Kasumi-1 (cell line): Measurements from ENCODE around the gene MYL6B.
"Not testable (repeated sequence)": the region's sequence is repeated elsewhere in the genome, so short reads cannot be mapped to it uniquely, and the experiment has no call there.

Experiments used
- DNase-seq, 2 experiments: peaks; one replicate each; lab custom pipeline; 2025; lab: John Stamatoyannopoulos, UW

MYL6B gene

DNA sequence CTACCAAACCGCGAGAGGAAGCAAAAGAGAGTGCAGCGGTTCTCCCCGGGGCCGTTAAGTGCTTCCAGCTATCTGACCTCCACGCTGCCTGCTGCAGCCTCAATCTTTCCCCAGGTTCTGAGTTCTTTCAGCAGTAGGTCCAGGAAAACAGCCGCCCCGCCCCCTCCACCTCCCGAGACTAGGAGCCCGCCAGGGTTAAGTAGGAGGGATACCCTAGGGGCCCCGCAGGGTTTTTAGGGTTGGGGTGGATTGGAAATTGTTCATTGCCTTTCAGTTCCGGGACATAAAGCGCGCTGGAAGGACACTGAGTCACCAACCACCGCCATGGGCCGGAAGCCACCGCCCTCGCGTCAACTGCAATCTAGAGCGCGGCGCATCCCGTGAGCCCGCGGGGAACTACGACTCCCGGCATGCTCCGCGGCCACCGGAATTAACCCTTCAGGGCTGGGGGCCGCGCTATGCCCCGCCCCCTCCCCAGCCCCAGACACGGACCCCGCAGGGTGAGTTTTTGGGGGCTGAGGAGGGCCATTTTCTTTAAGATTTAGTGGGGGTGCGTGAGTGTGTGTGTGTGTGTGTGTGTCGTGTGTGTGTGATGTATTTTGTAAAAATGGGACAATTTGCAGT is at the start of gene MYL6B:
Gene MYL6B, plus strand, starts transcription at position 456 of the 624 bp plus-strand sequence. CDS start 1,332 bp downstream, outside the sequence.
- DNase-seq: peak; percentile 88 to 94

DNA sequence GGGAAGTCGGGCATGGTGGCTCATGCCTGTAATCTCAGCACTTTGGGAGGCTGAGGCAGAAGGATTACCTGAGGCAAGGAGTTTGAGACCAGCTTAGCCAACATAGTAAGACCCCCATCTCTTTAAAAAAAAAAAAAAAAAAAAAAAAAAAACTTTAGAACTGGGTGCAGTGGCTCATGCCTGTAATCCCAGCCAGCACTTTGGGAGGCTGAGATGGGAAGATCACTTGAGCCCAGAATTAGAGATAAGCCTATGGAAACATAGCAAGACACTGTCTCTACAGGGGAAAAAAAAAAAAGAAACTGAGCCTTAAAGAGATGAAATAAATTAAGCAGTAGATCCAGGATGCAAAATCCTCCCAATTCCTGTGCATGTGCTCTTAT is 49.7 kb upstream of the MYL6B start:
- DNase-seq: no peak

DNA sequence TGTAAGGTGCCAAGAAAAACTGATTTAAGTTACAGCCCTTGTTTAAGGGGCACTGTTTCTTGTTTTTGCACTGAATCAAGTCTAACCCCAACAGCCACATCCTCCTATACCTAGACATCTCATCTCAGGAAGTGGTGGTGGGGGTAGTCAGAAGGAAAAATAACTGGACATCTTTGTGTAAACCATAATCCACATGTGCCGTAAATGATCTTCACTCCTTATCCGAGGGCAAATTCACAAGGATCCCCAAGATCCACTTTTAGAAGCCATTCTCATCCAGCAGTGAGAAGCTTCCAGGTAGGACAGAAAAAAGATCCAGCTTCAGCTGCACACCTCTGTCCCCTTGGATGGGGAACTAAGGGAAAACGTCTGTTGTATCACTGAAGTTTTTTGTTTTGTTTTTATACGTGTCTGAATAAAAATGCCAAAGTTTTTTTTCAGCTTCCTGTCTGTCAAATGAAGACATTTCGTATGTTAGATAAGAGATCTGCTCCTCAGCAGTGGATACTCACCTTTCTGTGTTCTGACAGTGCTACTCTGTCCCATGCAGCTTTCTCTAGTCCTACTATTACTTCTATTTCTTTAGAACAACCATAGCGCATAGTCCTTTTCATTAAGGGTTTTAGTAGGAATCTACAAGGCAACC is 49.2 kb upstream of the MYL6B start:
- DNase-seq: no peak

DNA sequence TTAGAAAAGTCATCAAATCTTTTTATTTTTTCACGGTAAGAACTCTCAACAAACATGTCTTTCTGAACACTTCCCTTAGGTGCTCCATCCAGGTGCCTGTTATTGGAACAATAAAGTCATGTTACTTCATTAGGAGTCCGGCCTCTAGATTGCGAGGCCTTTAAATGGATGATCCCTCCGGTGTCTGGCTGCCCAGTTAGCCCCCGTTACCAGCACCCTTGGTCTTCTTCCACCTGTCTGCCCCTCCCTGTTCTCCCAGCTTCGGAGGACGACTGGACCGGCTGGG is 48.6 kb upstream of the MYL6B start:
- no peak for DNase-seq

DNA sequence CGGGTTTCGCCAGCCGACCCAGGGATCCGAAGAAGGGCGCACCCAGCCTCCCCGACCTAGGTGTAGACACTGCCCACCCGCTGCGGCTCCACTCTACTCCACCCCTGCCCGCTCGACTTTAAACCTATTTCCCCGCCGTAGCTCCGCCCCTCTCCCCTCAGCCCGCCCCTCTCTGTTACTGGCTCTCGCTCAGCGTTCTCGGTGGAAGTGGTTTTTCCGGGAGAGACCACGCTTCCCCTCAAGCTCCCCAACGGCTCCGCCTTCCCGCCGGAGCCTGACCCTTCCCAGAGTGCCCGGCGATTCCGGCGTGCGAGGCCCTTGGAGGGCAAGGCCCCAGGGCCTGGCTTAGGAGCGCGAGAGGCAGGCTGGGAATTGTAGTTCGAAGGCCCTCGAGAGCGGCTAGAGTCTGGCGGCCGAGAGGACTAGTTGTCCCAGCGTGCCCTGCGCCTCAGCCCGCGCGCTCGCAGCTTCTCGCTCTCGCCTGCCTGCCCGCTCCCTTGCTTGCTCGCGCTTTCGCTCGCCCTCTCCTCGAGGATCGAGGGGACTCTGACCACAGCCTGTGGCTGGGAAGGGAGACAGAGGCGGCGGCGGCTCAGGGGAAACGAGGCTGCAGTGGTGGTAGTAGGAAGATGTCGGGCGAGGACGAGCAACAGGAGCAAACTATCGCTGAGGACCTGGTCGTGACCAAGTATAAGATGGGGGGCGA is 48.1 kb upstream of the MYL6B start, which contains the start of gene PA2G4:
Gene PA2G4, plus strand, starts transcription at position 451 of the 706 bp plus-strand sequence. Its CDS starts 179 bp downstream, at position 630.
- DNase-seq: peak; percentile 98 to 100

DNA sequence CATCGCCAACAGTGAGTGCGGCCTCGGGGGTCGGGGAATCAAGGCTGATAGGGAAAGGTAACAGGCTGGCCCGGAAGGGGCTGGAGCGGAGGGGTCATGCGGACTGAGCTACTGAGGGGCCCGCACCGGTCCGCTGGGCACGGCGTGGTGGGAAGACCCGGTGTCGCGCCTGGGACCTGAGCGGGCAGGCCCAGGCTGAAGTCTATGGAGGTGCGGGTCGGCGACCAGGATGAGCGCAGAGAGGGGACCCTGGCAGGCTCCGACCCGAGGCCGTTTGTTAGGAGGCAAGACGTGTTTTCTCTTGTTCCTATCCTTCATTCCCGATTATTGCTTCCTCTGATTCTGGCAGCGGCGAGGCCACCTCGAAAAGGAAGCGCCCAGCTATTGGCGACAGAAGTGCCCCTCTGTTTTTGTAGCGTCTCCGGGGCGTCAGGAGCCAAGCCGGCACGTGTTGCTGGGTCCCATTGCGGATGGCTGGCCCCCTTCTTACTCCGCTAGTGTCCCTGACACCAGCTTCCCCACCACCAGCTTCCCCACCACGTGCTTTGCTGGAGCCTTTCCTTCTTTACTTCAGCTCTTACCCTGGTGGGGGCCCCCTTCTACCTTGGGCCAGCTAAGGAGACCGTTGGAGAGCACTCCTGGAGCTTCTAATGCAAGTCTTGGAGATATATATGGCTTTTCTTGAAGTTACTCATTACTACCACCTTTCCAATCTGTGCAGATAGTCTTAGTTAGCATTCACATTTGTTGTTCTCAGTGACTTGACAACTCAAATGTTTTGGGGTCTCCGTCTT is 47.4 kb upstream of the MYL6B start:
- peak; percentile 22 to 52 for DNase-seq

DNA sequence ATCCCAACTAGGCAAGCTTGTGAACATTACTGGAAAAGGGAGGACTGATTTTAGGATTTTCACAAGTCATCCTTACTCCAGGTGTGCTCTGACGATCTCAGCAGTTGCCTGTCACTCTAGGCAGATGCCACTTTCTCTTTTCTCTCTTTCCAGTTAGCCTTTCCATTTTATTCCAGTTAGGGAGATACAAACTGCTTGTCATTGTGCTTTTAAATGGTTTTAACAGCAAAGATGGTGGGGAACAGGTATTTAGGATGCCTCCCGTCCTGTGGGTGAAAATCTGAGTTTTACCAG is 46.8 kb upstream of the MYL6B start:
- DNase-seq: no peak

DNA sequence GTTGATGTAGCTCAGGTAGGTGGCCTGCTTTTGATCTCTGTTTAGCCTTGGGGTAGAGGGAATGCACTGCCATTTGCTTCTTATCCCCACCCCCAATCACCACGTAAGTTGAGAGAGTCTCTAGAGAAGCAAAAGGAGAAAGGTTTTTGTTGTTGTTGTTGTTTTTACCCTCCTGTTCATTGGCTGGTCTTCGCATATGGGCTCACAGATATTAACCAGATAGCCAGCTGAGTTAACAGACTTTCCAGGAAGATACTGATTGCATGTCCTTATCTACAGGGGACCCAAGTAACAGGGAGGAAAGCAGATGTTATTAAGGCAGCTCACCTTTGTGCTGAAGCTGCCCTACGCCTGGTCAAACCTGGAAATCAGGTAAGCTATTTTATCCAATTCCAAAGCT is 45.1 kb upstream of the MYL6B start:
- no peak for DNase-seq

DNA sequence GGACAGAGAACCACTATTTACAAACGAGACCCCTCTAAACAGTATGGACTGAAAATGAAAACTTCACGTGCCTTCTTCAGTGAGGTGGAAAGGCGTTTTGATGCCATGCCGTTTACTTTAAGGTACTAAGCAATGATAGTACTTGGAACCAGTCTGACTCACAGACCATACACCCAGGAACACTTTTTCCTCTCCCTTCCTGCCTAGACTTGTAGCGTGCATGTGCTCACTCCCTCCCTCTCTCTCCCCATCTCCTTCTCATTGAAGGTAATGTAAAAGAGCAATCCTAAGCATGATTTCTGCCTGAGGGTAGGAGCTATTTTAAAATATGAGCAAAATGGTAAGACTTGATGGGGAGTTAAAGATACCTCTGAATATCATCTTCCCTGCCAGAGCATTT is 41.8 kb upstream of the MYL6B start:
- no peak for DNase-seq

DNA sequence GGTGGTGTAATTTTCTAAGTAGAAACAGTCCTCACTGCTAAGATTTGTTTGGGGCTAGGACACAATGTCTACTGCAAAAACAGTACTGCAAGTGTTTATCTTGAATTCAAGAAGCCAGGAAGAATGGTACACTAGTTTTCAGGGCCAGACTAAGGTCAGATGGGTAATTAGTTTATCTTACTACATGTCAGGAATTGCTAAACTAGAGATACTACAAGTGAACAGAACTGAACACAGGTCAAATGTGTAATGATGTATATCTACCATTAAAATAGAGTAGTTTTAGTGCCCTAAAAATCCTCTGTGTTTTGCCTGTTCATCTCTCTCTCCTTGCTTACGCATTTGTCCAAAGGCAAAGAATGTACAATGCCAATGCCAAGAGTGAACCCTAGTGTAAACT is 38.3 kb upstream of the MYL6B start:
- no peak for DNase-seq

DNA sequence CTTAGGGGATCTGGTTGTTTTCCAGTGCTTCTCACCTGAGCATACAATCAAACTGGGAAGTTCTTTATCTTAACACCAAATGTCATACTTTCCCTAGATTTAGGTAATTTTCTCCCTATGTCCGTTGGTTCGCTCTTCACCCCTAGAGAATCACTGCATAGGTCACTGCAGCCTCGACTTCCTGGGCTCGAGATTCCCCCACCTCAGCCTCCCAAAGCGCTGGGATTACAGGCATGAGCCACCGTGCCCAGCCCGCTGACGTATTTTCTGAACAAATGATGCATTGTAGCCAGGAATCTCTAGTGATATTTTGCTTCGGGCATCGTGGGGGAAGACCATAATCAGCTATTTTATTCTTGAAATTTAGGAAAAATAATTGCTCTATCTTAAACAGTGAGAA is 37.1 kb upstream of the MYL6B start:
- DNase-seq: no peak

DNA sequence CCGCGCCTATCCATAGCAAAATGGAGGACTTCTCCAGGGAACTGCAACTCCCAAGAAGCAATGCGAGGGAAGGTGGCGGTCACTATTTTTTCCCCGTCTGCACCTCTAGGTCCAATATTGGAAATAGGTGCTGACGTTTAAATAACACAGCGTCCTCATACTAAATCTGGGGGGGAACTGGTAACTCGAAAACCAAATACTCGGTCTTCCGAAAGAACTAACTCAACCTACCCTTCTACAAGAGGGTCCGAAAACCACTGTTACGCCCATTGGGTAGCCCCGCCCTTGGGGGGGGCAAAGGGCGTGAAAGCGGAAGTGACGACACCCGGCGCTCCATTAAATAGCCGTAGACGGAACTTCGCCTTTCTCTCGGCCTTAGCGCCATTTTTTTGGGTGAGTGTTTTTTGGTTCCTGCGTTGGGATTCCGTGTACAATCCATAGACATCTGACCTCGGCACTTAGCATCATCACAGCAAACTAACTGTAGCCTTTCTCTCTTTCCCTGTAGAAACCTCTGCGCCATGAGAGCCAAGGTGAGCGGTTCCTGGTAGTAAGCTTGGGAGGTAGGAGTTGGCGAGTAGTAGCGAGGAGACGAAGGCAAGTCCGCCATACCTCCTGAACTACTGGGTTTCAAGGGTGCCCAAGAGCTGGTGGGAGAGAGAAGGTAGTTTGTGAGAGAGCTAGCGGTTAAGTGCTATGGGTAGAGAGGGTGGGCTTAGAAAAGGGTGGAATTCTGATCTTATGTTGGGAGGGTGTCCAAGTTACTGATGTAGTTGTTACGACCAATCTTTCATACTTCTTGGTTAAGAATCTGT is 35.9 kb upstream of the MYL6B start, which contains the start of gene RPL41:
Gene RPL41, plus strand, starts transcription at position 367 of the 815 bp plus-strand sequence.
- peak; percentile 94 to 96 for DNase-seq

DNA sequence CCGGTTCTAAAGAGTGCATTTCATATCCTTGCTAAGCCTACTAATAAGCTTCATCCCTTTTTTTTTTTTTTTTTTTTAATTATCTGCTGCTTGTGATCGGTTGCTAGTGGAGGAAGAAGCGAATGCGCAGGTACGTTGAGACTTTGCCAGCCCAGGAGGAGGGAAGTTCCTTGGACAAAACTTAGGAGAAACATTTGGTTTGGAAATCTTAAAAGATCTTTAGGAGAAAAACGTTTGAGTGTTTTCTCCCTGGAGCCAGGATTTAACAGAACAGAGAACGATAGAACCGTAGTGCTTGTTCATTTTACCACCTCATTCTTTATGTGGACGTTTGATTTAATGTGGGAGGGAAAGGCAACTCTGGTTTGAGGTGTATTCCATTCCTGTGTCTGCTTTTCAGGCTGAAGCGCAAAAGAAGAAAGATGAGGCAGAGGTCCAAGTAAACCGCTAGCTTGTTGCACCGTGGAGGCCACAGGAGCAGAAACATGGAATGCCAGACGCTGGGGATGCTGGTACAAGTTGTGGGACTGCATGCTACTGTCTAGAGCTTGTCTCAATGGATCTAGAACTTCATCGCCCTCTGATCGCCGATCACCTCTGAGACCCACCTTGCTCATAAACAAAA is 35.2 kb upstream of the MYL6B start:
- DNase-seq: not testable (repeated sequence)

DNA sequence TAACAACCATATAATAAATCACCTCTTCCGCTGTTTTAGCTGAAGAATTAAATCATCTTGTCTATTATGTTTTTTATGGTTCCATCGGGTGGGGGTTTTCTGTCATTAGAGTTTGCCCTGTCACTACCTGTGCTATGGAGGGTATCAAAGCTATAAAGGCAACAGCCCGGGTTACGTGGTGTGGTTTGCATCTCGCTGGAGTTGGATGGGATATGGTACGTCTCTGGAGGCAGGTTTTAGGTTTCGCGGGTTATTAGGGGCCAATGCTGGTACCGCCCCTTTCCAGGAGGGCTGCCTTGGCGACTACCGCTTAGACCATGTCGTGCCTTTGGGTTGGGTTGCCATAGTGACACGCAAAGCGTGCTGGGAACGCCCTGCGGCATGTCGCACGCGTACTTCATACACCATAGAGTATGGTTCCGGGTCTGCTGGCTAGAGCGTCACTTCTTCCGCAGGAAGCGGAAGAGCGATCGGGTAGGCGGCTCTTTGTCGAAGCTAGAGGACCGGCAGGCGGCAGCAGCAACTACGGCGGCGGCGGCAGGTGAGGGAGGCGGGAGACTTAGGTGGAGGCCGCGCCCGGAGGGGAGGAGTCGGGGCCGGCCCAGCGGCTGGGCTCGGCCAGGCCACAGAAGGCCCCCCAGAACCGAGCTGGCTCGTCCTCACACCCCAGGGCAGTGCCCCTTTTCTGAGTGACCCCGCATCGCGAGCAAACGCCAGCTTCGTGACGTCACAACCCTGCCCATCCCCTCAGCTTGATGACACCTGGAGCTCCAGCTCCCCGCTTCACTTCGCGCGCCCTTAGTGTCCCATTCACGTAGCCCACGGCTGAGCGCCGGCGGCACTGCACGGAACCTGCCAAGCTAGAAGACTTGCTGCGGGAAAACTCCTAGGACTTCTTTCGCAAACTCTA is 34.4 kb upstream of the MYL6B start, which contains the start of gene ZC3H10:
Gene ZC3H10, plus strand, starts transcription at position 489 of the 910 bp plus-strand sequence. CDS start 2,297 bp downstream, outside the sequence.
- DNase-seq: peak; percentile 98 to 99

DNA sequence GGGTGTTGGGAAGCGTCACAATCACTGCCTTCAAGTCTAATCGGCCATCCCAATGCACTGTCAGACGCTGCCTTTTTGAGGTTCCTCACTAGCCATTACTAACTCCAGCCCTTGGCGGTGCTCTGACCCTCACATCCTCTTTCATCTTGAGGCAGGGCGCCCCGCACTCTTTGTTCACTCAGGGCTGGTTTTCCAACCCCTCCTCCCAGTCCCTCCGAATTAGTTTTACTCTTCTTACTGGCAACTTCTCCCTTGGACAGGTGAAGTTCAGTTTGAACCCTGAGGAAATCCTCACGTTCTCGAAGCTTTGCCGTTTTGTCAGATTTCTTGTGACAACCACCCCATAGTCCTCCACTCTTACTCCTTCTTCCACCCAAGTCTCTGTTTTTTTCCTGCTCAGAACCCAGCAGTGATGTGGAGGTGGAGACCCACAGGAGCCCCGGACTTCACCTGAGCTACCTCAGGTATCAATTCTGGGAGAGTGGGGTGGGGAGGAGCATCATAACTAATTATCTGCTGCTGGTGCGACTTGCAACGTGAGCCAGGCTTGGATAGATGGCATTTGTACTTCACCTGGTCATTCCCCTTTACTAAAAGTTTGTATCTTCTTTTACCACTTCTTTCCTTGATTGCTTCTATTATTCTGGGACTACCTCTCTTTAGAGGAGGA is 33.6 kb upstream of the MYL6B start:
- no peak for DNase-seq

DNA sequence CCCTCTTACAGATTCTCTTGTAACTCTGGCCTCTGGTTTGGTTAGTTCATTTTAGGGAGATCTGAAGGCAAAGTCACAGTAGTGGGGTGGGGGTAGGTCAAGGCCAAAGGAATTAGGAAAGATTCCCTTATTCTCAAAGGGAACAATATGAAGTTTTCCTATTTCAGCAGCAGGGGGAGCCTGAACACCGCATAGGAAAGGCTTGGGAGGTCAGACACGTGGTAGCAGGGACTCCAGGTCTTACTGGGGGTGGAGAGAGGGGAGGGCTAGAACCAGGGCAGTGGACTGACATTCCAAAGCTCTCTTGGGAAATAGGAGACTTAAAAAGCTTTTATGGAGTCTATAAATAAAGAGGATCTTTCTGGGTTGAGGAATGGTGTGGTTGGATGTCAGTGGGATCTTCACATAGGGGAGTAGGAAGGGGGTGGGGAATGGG is 33.0 kb upstream of the MYL6B start:
- DNase-seq: peak; percentile 91 to 94

DNA sequence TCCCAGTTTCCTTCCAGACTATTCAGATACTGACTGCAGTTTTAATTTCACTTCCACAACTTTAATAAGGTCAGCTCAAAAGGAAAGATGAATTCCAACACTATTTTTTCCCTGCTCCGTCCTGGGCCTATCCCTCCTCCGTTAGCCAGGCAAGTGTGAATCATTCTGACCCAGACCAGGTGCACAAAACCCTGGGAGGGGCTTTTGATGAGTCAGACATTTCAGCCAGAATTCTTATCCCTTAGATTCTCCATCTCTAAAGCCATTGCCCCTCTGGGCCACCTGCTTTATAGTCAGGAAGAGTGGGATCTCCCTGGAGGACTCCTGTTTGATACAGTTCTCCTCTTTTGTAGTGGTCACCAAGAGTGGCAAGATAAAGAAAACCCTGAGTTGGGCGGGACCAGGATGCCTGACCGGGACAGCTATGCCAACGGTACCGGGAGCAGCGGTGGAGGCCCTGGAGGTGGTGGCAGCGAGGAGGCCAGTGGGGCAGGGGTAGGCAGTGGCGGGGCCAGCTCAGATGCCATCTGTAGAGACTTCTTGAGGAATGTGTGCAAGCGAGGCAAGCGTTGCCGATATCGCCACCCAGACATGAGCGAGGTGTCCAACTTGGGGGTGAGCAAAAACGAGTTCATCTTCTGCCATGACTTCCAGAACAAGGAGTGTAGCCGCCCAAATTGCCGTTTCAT is 32.1 kb upstream of the MYL6B start:
- DNase-seq: no peak

DNA sequence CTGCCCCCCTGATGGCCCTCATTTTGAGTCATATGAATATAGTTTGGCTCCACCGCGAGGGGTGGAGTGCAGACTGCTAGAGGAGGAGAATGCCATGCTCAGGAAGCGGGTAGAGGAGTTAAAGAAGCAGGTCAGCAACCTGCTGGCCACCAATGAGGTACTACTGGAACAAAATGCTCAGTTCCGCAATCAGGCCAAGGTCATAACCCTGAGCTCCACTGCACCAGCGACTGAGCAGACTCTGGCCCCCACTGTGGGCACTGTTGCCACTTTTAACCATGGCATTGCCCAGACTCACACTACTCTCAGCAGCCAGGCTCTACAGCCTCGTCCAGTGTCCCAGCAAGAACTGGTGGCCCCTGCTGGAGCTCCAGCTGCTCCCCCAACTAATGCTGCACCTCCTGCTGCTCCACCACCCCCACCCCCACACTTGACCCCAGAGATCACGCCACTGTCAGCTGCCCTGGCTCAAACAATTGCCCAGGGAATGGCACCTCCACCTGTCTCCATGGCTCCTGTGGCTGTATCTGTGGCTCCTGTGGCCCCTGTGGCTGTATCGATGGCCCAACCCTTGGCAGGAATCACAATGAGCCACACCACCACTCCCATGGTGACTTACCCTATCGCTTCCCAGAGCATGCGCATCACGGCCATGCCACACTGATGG is 31.1 kb upstream of the MYL6B start:
- DNase-seq: no peak
